Omental fat pad (tissue), 4 donors: ENCODE data around the gene TRAPPC4. TPM values are rescaled to one million over a fixed set of nuclear protein-coding genes. Genes with fewer than 3 reads are reported as not detected.
"Not testable (repeated sequence)": the region's sequence is repeated elsewhere in the genome, so short reads cannot be mapped to it uniquely, and the experiment has no call there.

Source experiments
- ATAC-seq: fragments of 150-250 bp; one replicate; pipeline ENCODE4 v1.9.1; 2016; ENCODE audit warnings: mild to moderate bottlenecking, moderate library complexity; ENCODE audit not compliant: low FRiP score
- DNase-seq: peaks from one replicate; pipeline ENCODE4 v3.0.0-alpha.2; 2019; ENCODE audit warnings: low spot score
- total RNA-seq, 4 donors: library from RNA; depleted of rRNA; stranded (reverse); fragments of >200 nt; gene quantifications; one replicate each; pipeline ENCODE4 v1.1.0, GENCODE V29; 2016
- TF ChIP-seq, protein P1 (sequence below), 3 donors: fragments of 450-650 bp; IDR thresholded peaks; one replicate each; pipeline ENCODE4 v1.5.1; 2016 to 2017; ENCODE audit warnings: antibody characterized with exemption in 3 of 3, mild to moderate bottlenecking in 3 of 3, moderate library complexity in 2 of 3

TRAPPC4 gene
- total RNA-seq, 4 donors from 2014 or later: 43.2 to 61.7 (median 51.4) TPM

DNA sequence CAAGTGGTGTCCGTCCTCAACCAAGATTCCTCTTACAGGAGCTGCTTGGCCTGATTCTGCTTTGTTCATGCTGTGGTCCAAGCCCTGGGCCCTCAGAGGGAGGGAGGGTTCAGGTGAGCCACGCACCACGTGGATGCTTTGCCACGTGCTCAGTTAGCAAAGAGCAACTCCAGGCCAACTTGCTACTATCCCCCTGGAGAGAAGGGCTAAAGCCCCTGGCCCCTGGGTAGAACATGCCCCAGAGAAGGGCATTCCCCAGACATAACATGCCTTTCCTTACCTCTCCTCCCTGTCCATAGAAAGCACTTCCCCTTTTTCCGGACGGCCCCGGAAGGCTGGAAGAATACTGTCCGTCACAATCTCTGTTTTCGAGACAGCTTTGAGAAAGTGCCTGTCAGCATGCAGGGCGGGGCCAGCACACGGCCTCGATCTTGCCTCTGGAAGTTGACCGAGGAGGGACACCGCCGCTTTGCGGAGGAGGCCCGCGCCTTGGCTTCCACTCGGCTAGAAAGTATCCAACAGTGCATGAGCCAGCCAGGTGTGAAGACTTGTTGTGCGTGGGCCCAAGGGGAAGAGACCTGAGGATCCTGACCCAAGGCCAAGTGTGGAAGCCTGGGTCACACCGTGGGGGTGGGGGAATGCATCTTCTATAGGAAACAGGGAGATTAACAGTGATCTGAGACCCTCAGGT is 38.2 kb upstream of the TRAPPC4 start:
- DNase-seq (no peak), ATAC-seq (peak; percentile 49)
- TF ChIP-seq, protein P1, sequence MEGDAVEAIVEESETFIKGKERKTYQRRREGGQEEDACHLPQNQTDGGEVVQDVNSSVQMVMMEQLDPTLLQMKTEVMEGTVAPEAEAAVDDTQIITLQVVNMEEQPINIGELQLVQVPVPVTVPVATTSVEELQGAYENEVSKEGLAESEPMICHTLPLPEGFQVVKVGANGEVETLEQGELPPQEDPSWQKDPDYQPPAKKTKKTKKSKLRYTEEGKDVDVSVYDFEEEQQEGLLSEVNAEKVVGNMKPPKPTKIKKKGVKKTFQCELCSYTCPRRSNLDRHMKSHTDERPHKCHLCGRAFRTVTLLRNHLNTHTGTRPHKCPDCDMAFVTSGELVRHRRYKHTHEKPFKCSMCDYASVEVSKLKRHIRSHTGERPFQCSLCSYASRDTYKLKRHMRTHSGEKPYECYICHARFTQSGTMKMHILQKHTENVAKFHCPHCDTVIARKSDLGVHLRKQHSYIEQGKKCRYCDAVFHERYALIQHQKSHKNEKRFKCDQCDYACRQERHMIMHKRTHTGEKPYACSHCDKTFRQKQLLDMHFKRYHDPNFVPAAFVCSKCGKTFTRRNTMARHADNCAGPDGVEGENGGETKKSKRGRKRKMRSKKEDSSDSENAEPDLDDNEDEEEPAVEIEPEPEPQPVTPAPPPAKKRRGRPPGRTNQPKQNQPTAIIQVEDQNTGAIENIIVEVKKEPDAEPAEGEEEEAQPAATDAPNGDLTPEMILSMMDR (IDR thresholded peaks at IDR 0.05): no peak

DNA sequence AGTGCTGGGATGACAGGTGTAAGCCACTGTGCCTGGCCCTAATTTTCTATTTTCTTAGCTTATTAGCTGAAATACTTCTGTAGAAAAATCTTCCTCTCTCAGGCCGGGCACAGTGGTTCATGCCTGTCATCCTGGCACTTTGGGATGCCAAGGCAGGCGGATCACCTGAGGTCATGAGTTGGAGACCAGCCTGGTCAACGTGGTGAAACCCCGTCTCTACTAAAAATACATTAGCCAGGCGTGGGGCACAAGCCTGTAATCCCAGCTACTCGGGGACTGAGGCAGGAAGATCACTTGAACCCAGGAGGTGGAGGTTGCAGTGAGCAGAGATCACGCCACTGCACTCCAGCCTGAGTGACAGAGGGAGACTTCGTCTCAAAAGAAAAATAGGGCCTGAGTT is 34.2 kb upstream of the TRAPPC4 start:
- not testable (repeated sequence) for ATAC-seq, DNase-seq

GRCh38 chr11:118984825-118985224 is 33.7 kb upstream of the TRAPPC4 start:
- ATAC-seq (no peak), DNase-seq (no peak)
- TF ChIP-seq, protein P1 (IDR thresholded peaks at IDR 0.05): no peak

DNA sequence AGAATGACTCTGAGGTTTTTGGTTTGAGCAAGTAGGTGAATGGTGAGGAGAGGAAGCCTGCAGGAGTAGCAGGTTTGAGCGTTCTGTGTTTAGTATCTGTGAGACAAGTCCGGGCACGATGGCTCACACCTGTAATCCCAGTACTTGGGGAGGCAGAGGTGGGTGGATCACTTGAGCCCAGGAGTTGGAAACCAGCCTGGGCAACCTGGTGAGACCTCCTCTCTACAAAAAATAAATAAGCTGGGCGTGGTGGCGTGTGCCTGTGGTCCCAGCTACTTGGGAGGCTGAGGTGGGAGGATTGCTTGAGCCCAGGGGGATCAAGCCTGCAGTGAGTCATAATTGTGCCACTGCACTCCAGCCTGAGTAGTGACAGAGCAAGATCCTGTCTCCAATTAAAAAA is 30.3 kb upstream of the TRAPPC4 start:
- TF ChIP-seq, protein P1 (IDR thresholded peaks at IDR 0.05): no peak
- ATAC-seq: no peak
- DNase-seq: no peak

- not testable (repeated sequence) for DNase-seq, ATAC-seq
Measured at GRCh38 chr11:118991486-118992038, 27.0 kb upstream of the TRAPPC4 start.

DNA sequence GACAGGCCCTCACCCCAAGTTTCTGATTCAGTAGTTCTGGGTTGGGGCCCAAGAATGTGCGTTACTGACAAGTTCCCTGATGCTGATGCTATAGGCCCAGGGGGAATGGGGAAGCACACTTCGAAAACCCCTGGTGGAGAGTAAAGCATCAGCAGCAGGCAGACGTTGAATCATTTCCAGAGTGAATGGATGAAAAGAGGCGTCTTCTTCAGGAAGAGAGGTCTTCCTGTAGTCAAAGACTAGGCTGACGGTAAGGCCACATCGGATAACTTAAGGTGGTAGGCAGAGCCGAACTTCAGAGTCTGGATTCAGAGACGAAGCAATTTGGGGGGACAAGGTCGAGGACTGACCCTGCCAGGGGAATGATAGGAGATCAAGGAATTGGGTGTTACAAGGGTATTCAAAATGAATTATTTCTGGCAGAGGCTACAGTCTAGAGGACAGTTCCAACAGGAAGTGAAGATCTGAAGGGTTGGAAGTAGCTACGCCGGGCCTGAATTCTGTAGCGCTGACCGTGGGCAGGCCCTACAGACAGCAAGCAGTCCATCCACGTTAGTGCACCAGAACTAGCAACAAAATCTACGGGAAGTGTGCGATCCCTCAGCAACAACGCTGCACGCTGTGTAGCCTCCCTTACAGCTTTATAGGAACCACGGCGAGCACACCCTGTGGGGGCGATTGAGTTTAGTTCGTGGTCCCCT is 21.5 kb upstream of the TRAPPC4 start:
- ATAC-seq (peak; percentile 4), DNase-seq (no peak)
- TF ChIP-seq, protein P1 (IDR thresholded peaks at IDR 0.05): no peak

- ATAC-seq (peak; percentile 96), DNase-seq (peak; percentile 87)
- TF ChIP-seq, protein P1 (IDR thresholded peaks at IDR 0.05): no peak
Measured at GRCh38 chr11:118997627-118998387, 20.8 kb upstream of the TRAPPC4 start, which contains the start of gene CENATAC. Gene CENATAC, plus strand, starts transcription at chr11:118998138. Its CDS starts 60 bp downstream, at chr11:118998198.
